Sciatic nerve (tissue), 2 donors: ENCODE data around the gene AQP5. TPM values are rescaled to one million over a fixed set of nuclear protein-coding genes. Genes with fewer than 3 reads are reported as not detected.

Source experiments
- ATAC-seq: fragments of 200-7000 bp; cut with Tn5 transposase; one replicate; pipeline ENCODE4 v1.9.1; 2020; ENCODE audit warnings: mild to moderate bottlenecking, moderate library complexity
- DNase-seq: peaks from one replicate; pipeline ENCODE4 v3.0.0-alpha.2; 2020; ENCODE audit warnings: low spot score
- intact Hi-C: fragments of 100-400 bp; cut with DNase I; formaldehyde crosslinking; loops from one replicate; pipeline ENCODE4 v1.14.2; 2022
- total RNA-seq: library from RNA; stranded (reverse); fragmentation: NEBNext Ultra II Directional; extraction: Animal tissue kit (Norgen Biotek cat#: 25700); gene quantifications from one replicate; pipeline ENCODE4 v1.2.1, GENCODE V29; 2021
- donor health status: DM: no; HTN: no; CAD: no.
- donor health status: DM: no; HTN: no; CAD: no.

The AQP5 gene
- total RNA-seq, 1 donor from 2014 or later = 0.71 TPM

DNA sequence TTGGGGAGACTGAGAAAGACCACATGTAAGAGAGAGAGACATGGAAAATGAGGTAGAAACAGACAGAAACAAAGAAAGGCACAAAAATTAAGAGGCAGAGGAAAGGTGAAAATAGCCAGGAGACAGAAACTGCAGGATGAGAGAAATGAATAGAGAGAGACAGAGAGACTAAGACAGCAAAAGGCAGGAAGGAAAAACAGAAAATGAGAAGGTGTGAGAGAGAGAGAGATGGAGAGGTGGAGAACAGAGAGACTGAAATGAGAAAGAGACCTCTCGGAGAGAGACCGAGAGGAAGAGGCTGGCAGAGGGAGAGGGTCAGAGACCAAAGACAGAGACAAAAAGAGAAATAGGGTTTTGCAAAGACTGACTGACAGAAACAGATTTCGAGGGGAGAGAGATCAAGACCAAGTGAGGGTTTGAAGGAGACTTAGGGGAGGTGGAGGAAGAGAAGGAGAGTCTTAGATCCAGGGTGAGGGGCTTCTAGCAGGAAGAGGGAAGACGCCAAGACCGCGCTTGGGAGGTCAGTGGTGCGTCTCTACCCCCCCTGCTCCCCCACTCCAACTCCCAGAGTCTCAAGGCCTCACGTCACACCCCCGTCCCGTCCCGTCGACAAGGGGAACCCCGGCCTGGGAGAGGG, 1.1 kb upstream of the AQP5 start:
- intact Hi-C loops = no loop called here
- ATAC-seq (no peak), DNase-seq (no peak)

DNA sequence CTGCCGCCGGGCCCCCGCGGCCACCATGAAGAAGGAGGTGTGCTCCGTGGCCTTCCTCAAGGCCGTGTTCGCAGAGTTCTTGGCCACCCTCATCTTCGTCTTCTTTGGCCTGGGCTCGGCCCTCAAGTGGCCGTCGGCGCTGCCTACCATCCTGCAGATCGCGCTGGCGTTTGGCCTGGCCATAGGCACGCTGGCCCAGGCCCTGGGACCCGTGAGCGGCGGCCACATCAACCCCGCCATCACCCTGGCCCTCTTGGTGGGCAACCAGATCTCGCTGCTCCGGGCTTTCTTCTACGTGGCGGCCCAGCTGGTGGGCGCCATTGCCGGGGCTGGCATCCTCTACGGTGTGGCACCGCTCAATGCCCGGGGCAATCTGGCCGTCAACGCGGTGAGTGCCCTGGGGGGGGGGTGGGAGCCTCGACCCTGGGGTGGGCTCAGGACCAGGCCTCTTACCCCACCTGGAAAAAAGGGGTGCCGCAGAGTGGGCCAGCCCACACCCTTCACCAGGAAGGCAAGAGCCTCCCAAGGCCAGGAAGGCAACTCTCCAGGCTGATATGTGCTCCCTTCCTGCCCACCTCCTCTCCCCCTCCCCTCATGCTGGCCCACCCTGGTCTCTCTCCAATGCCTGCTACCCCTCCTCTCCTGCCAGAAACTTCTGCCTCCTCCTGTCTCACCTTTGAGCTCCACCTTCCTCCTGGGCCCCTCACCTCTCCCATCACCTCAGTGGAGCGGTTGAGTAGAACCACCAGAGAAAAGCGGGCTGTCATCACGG, 507 bp downstream of the AQP5 start:
- no peak for ATAC-seq
- intact Hi-C loops = no loop called here
- no peak for DNase-seq

DNA sequence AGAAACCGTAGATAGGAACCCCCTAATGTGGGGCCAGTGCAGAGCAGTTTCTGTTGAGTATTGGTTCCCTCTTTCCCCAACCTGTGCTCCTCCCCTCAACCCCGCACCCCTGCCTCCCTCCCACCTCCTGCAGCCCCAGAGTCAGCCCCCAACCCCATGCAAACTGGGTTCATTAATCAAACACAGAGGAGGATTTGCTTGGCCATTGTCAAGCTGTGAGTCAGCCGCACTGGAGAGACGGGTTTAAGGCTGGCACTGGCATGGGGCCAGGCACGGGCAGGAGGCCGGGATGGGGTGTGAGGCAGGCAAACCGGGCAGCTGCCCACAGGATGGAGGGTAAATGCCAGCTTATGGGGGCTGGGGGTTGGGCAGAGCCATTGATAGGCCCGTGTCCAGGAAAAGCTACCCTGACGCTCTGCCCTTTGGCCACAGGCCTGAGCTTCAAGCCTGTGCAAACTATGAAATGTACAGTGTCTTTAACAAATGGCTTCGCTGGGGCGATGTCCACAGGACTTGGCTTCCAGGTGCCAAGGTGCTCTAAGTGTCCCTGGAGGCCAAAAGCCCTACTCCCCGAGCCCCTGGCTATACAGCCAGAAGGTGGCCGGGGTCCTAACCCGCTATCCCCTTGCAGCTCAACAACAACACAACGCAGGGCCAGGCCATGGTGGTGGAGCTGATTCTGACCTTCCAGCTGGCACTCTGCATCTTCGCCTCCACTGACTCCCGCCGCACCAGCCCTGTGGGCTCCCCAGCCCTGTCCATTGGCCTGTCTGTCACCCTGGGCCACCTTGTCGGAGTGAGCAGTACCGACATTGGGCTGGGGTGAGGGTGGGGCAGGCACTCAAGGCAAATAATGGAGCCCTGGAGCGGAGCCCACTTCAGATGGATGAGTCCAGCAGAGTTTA, 1.4 kb downstream of the AQP5 start:
- intact Hi-C loops = no loop called here
- DNase-seq (peak; percentile 72), ATAC-seq (no peak)

DNA sequence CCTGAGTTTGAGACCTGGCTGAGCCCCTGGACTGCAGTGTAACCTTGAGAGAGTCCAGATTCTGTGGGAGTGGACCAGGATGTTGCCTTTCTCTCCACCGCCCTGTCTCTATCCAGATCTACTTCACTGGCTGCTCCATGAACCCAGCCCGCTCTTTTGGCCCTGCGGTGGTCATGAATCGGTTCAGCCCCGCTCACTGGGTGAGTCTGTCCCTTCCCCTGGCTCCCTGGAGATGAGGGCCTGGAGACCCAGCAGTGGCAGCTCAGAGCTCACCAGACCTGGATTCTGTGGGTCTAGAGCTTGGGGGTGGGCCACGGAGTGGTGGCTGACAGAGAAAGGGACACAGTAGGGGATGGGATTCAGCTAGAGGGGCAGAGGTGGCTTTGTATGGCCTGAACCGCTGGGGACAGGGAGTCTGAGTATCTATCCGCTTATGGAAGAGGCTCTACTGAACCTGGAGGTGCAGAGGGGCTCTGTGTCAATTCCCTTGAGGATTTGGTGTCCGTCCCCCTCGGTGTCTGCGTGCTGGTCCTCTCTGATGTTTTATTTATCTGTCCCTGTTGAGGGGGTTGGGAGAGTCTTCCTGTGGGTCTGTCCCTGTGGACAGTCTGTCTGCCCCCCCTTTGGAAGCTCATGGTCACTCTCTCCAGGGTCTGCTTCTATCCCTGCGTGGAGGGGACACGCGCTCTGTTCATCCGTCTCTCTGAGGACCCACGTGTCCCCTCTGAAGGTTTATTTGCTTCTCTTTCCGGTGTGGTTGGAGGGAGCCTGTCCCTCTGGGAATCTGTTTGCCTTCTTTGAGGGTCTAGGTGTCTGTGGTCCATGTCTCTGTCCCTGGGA, 2.5 kb downstream of the AQP5 start:
- ATAC-seq (no peak), DNase-seq (no peak)
- intact Hi-C loops = no loop called here

DNA sequence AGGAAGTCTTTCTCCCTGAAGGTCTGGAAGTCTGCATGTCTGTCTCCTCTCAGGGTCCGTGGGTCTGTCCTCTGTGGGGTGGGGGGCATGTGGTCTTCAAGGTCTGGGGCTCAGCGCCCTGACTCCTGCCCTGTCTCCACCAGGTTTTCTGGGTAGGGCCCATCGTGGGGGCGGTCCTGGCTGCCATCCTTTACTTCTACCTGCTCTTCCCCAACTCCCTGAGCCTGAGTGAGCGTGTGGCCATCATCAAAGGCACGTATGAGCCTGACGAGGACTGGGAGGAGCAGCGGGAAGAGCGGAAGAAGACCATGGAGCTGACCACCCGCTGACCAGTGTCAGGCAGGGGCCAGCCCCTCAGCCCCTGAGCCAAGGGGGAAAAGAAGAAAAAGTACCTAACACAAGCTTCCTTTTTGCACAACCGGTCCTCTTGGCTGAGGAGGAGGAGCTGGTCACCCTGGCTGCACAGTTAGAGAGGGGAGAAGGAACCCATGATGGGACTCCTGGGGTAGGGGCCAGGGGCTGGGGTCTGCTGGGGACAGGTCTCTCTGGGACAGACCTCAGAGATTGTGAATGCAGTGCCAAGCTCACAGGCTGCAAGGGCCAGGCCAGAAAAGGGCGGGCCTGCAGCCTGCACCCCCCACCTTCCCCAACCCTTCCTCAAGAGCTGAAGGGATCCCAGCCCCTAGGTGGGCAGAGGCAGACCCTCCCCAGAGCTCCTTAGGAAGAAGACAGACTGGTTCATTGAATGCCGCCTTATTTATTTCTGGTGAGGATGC, 3.4 kb downstream of the AQP5 start:
- intact Hi-C loops = no loop called here
- no peak for DNase-seq
- ATAC-seq = no peak

DNA sequence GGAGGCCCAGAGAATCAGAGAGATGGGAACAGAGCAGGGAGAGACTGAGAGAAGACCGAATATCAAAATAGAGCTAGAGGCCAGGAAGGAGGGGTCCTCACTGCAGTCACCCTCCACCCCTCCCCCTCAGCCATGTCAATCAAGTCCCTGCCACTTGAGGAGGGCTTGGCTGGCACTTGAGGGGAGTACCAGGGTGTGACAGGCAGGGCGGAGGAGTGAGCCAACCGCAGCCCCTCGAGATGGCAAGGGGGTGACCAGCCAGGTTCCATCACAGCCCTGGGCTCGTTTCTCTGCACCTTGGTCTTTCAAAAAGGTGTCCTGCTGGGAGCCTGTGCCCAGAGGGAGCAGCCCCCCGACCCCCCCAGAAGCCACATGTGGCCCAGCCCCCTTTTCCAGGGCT, 4.2 kb downstream of the AQP5 start:
- no peak for DNase-seq
- no peak for ATAC-seq
- intact Hi-C loops = no loop called here

DNA sequence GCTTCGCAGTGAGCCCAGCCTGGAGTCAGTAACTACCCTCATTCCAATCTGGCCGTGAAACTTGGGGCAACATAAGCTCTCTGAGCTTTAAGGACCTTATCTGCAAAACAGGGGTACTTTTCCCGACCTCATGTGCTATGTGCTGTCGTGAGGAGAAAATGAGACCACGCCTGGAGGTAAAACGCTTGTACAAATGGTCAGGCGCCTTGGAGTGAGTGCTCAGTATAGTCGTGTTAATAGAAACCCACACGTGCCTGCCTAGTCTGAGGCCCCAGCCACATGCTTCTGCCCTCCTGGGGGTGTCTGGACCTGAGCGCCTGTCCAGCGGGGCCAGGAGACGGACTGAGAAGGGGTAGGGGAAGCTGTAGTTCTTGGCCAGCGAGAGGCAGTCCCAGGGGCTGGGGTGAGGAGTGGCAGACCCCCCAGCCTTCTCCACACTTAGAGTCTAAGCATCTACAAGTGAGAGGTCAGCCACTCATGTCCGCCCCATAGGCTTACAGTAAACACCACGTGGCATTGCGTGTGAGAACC, 4.9 kb downstream of the AQP5 start:
- intact Hi-C loops = no loop called here
- ATAC-seq (no peak), DNase-seq (no peak)

DNA sequence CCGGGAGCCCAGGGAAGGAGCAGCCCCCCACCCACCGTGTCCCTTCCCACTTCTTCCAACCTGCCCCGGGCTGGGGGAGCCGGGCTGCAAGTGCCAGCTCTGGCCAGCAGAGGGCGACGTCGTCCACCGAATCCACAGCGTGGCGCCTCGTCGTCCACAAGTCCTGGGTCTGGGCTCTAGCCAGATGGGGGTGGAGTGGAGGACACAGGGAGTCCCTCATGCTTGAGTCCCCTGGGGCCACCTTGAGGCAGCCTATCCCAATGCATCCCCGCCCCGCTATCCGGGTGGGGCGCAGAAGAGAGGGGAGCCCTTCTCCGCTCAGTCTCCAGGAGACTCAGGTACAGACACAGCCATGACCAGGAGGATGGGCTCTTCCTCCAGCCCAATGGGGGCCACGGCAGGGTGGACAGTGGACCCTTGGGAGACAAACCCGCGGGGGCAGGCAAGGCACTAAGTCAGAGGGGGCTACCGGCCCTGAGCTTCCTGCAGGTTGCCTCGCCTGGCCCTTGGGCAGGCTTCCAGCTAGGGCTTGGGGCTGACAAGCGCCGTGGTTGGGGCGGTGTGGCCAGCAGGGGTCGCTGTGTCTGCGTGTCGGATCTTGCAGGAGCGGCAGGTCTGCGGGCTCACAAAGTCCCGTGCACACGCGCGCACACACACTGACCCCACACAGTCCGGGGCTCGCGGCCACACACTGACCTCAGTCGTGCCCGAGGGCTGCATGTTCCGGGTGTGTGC, 5.5 kb downstream of the AQP5 start:
- DNase-seq = peak; percentile 95

DNA sequence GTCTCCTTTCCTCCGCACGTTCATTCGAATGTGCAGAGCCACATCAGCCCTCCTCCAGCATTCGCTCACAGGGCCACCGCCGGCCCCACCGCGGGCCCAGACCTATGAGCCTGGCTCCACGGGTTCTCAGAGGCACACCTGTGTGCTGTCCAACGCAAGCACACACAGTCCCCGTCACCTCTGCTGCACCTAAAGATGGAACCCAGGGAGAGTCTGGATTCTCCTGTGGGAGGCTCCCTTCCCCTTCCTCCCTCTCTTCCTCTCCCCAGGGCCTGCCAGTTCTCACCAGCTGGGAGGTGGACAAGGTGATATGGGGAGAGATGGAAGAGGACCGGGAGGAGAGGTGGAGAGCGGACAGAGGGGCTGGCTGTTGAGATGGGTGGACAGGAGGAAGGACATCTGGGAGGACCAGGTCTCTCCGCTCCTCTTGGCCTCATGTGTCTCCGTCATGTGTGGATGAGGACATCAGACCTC, 6.1 kb downstream of the AQP5 start:
- intact Hi-C loops = no loop called here
- no peak for ATAC-seq
- DNase-seq = no peak

More for the DNA sequence above, 5.5 kb downstream of the AQP5 start:
- intact Hi-C loops = no loop called here
- peak; percentile 87 for ATAC-seq

DNA sequence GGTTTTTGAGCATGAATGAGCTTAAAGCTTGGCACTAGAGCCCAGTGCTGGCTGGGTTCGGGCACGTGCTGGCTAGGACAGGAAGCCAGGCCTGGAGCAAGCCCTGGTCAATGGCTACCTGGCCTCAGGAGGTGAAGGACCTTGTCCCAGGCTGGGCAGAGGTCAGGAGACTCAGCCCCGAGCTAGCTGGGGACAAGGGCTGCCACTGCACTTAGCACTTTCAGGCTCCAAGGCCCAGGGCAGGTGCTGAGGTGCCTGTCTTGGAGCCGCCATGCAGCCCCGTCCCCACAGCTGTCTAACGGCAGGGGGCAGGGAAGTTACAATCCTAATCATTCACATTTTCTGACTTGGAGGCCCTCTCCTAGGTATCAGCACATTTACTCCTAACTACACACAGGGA, 6.8 kb downstream of the AQP5 start:
- ATAC-seq = no peak
- intact Hi-C loops = no loop called here
- DNase-seq = no peak

DNA sequence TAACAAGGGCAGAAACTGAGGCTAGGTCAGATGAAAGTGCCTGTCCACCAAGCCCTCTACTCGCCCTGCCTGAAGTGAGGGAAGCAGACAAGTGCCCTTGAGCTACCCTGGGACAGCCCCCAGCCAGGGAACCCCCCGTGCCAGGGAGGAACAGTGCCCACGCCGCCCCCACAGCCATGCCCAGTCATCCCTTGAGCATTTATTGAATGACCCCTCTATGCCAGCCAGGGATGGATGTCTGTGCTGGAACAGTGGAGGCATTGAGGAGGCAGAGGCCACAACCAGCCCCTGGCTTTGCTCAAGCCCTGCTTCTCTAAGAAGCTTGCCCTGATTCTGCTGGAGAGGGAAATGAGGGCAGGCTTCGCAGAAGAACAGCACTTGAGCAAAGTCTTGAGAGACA, 7.4 kb downstream of the AQP5 start:
- ATAC-seq (no peak), DNase-seq (no peak)
- intact Hi-C loops = no loop called here

DNA sequence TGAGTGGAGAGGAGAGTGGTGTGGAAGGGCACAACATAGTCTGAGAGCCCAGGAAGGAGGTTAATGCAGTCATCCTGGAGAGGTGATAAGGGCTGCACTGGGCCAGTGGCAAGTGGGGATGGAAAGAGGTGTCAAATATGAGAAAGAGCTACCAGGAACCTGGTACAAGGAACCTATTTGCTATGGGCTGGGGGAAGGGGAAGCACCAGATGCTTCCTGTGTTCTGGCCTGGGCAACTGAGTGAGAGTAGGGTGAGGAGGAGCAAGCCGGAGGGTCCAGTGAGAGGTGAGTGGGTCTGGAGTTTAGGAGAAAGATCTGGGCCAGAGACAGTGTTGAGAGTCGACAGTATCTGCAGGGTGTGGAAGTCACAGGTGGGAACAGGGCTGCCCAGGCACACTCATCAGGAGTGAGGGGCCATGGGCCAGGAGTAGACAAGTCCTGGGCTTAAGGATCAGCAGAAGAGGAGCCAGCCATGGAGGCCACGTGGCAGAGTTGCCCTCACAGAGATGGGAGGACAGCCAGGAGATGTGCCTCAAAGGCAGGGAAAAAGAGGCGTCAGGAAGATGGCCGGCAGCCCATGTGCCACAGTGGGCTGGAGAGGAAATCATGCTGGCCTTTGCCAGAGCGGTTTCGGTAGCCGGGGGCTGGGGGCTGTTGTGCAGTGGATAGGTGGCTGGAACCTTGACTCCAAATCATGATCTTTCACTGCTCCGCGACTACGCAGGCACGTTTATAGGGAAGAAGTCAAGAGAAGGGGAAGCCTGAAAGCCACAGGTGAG, 8.2 kb downstream of the AQP5 start:
- intact Hi-C loops = loop anchor here (5.0 kb wide), 2 partner anchors 87 to 102 kb away; partner anchors contain the start of gene ASIC1
- DNase-seq (no peak), ATAC-seq (no peak)

DNA sequence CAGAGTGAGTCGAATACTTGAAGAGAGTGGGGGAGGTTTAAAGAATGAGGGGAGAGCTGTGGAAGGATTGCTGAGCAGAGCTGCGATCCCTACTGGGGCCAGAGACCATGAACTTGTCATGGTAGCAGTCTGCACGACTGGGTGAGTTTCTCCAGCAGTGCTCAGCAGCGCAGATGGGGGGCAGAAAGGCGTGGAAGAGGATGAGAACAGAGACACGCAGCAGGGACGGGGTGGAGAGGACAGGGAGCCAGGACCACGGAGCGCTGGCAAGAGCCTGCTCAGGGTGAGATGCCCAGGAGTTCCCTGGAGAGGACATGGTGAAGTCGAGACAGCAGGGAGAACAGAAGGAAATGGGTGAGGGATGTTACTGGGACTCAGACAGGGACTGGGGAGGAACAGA, 9.0 kb downstream of the AQP5 start:
- ATAC-seq (no peak), DNase-seq (no peak)
- intact Hi-C loops = loop anchor here (5.0 kb wide), 2 partner anchors 87 to 102 kb away; partner anchors contain the start of gene ASIC1

DNA sequence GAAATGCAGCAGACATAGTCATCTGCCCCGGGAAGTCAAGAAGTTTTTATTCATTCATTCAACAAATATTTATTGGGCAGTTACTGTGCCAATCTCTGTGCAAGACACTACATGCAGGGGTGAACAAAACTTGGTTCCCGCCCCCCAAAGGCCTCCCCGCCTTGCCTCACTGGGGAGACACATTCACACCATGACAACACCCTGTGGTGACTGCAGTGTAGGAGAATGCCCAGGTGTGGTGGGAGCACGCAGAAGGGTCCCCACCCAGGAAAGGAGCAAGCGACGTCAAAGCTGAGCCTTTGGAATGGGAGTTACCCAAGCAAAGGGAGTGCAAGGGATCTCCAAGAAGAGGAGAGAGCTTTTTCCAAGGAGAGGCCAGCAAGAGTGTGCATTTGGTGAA, 9.5 kb downstream of the AQP5 start:
- ATAC-seq (no peak), DNase-seq (no peak)
- intact Hi-C loops = loop anchor here (5.0 kb wide), 2 partner anchors 86 to 101 kb away; partner anchors contain the start of gene ASIC1

DNA sequence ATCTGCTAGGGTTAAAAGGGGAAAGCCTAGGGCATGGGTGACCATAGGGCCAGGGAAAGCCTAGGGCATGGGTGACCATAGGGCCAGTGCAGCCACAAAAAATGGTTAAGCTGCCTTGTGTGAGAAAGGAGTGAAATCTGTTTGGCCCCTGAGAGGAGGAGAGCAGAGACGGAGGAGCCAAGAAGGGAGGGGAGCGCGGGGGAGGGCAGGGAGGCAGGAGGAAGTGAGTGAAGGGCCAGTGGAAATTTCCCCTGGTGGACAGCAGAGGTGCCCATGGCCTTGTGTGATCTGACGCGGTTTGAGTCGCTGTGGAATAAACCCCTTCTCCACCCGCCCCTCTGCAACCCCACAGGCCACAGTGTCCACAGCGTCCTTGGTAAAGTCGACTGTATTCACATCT, 10.5 kb downstream of the AQP5 start:
- DNase-seq = no peak
- intact Hi-C loops = loop anchor here (5.0 kb wide), 2 partner anchors 85 to 100 kb away; partner anchors contain the start of gene ASIC1
- ATAC-seq = no peak
